ENCODE measurements around the gene PTGIS.

PTGIS gene

DNA sequence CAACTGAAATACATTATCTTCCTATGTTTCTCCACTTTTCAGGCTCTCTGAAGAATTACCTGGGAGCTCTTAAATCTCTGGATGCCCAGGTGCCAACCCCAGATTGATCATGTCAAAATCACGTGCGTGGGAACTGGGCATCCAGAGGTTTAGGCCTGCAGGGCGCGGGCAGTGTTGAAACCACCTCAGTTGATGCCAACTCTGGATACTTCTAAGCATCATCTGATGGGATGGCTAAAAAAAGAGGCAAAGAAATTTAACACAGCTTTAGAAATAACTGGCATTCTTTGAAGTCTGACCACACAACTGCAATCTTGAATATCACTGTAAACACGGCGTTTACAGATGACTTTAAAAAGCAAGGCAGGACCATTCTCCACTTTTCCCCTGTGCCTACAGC lies 41.9 kb downstream of the PTGIS start:
- no peak for DNase-seq

DNA sequence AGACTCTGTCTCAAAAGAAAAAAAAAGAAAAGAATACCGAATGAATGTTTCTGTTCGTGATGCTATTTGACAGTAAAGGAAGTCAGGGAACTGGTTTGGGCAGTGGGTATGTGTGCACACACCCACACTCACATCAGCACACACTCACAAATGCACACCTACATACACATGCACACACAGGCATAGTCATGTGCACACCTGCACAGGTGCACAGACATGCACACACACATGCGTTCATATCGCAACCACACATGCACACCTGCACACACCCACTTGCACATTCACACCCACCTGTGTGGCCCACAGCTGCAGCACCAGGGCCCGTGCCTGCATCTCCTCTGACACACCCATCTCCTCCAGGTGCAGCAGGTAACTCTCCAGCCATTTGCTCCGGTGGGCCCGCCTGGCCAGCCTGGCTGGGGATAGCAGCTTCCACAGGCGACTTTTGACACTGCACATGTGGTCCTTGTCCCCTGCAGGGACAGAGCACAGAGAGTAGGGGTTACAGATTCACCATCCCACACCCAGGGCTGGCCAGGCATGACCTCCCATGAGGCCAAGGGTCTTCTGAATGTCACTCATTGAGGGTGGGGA lies 44.1 kb downstream of the PTGIS start:
- no peak for DNase-seq

DNA sequence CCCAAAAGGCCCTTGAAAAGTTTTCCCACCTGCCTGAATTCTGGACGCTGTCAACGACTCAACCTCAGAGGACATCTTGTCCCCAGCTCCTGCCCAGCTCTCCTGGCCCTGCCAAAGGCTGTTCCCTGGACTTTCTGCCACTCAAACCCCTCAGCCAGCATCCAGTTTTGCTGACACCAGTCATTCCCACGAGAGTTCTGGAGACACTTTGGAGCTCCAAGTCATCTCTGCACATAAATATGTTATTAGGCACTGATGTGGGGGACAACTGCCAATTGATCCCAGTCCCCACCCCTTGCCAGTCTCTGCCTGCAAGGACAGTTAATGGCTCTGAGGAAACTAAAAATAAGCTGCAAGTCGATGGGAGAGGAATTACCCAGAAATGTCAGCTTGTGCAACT lies 46.6 kb downstream of the PTGIS start:
- DNase-seq, result no peak

DNA sequence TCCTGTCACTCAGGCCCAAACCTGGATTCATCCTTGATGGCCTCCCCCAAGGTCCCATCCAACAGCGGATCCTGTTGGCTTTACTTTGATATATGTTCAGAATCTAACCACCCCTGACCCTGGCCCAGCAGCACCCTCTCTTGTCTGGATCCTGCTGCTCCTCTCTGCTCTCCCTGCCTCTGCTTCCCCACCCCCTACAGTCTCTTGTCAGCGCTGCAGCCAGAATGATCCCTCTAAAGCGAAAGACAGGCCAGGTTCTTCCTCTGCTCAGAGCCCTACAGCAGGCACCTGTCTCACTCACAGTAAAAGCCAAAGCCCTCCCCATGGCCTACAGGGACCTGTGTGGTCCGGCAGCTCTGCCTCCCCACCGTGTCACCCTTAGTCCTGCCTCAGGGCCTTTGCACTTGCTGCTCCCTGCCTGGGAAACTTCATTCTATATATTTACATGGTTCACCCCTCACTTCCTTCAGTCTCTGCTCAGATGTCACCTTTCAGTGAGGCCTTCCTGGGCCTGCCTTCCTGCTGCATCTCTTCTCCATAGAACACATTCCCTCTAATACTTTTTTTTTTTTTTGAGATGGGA lies 48.1 kb downstream of the PTGIS start:
- no peak for DNase-seq

DNA sequence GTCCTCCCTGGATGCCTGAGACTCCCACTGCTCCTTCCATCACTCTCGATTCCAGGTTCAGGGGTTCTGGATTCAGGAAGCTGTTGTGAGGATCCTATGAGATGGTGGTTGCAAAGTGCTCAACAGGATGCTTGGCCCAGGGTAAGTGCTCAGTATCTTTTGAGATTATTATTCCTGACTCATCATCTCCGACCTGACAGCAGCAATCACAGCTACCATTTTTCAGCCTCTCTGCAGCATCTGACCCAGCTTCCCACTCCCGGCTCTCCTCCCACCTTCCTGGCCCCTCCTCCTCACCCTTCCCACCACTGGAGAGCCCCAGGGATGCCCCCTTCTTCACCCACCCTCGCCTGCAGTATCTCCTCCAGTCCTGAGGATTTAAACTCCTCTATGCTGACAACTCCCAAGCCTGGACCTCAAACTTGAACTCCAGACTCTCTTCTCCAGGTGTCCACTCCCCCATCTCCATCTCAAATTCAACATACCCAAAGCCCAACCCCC lies 48.7 kb downstream of the PTGIS start:
- DNase-seq, result no peak

DNA sequence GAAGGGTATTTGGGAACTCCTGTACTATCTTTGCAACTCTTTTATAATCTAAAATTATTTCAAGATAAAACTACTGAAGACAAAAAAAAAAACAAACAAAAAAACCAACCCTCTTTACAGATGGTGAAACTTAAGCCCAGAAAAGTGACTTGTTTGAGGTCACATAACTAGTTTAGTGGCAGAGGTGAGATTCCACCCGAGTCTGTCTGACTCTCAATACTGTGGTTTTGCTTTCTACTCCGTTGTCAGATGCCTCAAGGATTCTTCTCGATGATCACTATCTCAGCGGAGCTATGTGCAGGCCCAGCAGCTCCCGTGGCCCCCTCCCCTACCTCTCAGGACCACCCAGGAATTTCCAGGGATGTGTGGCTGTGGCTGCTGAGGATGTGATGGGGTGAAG lies 49.4 kb downstream of the PTGIS start:
- DNase-seq, result no peak

DNA sequence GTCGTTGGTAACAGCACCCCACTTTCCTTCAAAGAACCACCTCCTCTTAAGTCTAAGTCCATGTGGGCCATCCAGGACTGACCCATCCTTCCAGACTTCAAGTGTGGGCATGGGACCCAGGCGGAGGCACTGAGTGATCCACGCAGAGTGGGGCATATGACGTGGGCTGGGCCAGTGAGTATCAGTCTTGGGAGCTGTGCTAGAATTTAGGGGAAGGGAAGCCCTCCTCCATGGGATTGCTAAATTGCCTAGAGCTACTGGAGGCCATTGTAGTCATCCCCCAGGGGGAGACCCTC lies 50.2 kb downstream of the PTGIS start:
- no peak for DNase-seq

DNA sequence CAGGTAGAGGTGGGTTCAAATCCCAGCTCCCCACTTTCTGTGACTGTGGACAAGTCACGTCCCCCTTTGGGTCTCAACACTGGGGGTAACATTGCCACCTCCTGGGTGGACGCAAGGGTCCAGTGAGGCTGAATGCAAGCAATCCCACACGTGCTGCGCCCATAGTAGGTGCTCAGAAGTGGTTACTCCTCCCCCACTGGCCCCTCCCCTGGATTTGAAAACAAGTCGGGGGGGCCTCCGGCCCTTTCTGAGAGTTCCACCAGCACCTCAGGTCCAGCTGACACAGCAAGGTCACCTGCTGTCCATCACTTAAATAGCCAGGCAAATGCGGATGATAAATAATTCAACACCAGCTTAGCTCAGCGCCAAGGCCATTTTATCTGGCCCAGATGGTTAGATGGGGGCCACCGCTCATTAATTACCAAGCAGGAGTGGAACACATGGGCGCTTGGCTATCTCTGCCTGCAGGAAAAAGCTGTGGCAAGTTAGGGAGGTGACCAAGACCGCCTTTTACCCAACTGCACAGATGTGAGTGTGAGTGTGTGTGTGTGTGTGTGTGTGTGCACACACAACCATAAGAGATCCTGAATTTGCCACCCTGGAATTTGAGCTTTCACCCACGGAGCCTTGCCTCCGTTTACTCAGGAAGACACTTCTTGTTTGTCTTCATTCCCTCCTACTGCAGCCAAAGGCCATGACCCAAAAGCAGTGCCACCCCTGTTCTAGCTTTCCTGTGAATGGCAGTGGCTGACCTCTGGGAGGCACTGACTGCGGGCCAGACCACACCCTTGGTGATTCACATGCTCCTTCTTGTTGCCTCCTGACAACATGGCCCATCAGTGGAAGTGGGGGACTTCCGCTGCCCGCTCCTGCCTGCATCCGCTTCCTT lies 50.8 kb downstream of the PTGIS start:
- DNase-seq, result no peak

DNA sequence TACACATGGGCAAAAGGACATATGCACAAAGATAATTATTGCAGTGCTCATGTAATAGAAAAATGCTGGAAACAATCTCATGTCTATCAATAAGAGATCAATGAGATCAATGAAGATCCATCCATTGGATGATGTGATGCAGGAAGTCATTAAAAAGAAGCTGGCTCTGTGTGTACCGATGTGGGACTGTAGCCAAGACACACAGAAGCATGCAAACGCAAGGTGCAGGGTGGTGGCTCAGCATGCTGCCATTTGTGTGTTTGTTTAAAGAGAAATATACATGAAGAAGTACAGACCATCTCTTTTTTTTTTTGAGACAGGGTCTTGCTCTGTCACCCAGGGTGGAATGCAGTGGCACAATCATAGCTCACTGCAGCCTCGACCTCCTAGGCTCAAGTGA lies 52.4 kb downstream of the PTGIS start:
- no peak for DNase-seq

DNA sequence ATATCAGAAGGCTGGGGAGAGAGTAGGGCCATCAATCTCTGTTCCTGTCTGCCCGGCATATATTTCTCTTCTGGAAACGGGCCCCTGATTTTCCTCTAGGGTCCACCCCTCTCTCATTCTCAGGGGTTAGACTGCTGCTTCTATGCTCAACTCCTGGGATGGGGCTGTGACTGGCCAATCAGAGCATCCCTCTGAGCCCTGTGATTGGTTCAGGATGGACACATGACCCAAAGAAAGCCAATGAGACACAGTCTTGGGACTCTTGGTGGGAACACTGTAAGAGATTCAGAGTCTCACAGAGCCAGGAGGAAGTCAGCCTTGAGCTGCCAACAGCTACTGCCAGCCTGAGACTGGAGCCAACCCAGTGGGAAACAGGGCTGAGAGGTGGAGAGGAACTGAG lies 54.4 kb downstream of the PTGIS start:
- DNase-seq, result no peak

DNA sequence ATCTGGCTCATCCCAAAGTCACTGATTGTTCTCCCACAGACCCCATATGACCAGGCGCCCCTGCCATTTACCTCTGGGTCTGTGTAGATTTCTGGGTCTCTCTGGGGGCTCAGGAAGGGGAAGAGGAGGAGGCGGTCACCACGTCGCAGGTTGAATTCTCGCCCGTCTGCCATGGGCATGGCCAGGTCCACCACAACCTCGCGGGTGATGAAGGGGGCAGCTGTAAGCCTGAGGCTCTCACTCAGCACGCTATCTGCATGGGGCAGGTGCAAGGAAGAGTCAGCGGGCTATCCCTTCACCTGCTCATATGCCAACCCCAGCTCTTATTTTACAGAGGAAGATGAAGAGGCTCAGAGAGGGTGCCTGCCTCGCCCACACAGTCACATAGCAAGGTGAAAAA lies 54.9 kb downstream of the PTGIS start:
- no peak for DNase-seq

DNA sequence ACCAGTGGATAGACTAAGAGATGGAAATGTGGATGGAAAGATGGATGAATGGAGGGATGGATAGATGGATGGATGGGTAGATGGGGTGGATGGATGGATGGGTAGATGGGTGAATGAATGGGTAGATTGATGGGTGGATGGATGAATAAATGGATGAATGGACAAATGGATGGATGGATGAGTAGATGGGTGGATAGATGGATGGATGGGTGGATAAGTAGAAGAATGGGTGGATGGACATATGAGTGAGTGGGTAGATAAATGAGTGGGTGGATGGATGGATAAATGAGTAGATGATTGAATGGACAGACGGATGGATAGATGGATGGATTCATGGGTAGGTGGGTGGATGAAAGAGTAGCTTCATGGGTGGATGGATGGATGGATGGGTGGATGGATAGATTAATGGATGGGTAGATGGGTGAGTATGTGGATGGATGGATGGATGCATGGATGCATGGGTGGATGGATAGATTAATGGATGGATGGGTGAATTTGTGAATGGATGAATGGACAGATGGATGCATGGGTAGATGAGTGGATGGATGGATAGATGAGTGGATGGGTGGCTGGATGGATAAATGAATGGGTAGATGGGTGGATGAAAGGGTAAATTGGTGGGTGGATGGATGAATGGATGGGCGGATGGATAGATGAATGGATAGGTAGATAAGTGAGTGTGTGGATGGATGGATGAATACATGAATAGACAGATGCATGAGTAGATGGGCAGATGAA lies 56.0 kb downstream of the PTGIS start:
- no peak for DNase-seq

DNA sequence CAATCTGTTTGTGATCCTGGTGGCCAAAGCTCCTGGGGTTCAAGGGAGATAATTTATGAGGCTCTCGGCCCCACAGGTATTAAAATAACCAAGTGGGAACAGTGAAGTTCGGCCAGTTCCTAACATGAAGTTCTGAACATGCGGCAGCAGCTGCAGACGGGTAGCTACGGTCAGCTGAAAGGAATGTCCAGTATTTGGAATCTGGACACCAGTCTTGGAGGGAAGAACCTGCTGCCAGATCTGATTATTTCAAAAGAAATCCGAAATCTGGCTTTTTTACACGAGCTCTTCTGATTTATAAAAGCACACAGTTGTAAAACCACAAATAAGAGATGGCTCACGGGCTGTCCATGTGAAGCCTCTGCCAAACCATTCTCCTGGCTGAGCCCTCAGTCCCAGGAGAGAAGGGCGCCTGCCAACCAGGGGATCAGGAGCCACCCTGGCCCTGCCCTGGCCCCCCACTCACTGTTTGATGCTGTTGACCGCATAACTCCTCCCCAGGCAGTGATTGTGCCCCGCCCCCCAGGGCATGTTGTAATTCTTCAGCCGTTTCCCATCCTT lies 57.3 kb downstream of the PTGIS start:
- no peak for DNase-seq

DNA sequence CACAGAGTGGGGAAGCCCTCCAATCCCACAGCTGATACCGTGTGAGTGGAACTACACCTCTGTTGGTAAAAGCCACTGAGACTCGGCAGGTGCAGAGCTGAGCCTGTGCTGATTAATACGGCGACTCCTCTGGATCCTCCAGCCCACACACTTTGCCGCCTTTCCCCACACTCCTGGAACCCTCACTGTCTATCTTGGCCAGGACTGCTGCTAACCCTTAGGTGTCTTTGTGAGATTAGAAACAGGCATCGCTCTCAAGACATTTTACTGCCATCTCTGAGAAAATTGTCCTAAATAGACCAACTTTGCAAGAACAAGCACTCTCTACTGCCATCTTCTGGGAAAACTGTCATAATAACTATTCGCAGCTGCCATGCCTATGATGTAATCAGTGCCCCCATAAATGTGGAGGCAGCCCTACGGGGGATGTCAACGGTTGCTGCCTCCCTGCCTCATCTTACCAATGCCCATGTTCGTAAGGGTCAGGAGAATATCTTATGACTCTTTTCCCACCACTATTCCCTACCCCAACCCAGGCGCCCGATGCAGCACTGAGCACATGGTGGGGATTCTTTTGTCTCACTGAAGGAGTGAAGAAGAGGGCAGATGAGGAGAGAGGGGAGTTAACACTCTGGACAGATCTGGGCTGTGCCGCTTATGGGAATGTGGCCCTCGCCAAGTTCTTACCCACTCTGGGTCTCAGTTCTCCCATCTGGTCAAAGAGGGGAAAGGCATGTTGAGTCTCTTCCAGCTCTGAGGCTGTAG lies 59.3 kb downstream of the PTGIS start:
- peak; percentile 85 for DNase-seq

DNA sequence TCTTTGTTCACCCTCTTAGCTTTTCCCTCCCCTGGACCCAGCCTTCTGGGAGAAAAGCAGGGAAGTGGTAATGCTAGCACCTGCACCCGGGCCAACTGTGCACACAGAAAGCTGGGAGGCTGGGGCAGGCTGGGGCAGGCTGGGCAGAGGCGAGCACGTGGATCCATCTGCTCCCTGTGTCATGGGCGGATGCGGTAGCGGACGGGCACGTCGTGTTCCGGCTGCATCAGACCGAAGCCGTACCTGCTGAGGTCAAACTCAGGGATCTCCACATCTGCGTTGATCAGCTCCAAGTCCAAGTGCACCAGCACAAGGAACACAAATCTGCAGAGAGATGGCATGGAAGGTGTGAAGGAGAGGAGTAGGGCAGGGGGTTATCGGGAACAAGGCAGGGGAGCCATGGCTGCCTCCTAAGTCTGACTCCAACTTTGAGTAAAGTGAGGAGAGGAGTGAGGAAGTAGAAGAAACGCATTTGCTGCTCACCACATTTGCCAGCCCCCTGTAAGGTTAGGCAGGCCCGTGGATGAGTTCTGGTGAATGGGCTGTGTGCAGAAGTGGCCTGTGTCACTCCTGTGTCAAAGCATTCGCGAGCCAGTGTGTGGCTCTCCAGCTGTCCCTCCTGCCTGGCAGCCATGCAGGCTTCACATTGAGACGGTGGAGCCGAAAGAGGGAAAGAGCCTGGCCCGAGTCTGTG lies 60.0 kb downstream of the PTGIS start:
- DNase-seq, result no peak

DNA sequence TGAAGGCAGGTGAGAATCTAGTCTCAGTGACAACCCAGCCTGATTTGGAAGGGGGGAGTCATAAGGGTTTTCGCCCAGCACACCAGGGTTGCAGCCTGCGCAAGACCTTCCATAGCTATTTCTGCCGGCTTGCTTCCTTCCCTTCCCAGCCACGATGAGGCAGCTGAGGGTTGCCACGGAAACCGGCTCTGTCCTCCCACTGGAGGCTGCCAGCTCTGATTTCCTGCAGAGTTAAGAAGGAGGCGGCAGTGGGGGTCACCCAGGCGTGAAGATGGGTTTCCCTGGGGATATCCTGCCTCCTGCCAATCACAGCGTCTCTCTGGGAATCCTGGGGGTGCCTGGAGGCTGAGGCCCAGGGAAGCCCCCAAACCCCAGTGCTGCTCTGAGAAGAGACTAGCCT lies 62.4 kb downstream of the PTGIS start:
- DNase-seq, result peak; percentile 82

DNA sequence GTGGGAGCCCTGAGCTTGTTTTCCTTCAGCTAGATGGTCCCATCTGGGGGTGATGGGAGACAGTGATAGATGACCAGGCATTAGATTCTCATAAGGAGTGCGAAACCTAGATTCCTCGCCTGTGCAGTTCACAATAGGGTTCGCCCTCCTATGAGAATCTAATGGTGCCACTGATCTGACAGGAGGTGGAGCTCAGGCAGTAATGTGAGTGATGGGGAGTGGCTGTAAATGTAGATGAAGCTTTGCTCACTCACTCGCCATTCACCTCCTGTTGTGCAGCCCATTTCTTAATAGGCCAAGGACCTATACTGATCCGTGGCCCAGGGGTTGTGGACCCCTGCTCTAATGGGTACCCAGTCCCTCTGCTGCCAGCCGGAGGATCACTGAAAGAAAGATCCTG lies 64.8 kb downstream of the PTGIS start:
- DNase-seq, result no peak

DNA sequence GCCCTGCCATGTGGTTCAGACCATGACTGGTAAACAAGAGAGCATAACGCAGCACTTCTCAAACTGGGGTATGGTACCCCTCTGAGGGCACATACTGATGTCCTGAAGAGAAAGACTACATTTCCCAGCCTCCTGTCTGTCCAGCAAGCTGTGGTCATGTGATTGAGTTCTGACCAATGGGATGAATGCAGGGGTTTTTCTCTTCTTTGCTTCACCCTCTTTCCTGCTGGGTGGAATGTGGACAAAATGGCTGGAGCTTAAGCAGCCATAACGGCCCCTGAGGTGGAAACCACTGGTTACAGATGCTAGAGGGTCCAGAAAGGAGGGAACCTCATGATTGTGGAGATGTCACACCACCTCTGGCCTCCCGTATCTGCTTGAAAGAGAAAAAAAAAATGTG lies 66.0 kb downstream of the PTGIS start:
- no peak for DNase-seq

DNA sequence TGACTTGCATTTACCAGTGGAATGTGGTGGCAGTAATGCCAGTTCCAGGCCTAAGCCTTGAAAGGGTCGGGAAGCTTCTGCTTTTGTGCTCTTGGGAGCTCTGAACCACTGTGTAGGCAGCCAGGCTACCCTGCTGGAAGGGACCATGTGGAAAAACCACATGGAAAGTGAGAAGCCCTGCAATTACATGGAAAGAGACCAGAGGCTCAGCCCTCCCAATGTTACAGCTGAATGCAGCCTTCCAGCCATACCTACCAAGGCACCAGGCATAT lies 70.6 kb downstream of the PTGIS start:
- DNase-seq, result no peak

DNA sequence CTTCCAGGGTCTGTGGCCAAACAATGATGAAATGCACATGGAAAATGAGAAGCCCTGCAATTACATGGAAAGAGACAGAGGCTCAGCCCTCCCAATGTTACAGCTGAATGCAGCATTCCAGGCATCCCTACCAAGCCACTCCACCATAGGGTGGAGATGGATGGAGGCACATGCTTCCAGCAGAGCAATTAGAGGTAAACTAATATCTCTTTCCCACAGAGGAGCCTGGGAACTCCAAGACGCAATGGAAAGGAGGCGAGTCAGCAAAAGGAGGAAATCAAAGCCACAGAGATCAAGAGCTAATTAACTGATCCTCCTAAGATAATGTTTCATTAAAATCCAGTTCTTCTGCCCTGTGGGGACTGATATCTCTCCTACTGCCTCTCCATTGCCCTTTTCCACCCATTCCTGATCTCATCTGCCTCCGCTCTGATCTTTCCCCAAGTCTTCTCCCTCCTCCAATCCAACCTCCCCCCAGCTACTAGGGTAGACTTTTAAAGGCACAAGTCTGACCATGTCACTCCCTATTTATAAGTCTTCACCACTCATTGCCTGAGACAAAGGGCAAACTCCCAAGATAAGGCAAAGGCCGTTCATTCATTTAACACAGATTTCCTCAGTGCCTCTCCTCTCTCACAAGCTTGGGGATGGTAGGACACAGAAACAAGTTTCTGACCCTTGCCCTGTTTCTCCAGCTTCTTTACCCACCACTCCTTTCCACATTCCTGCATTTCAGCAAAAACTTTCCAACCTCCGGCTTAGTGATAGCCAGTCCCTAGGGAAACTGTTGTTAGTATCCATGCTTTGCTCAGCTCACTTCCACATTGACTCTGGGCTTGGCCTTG lies 71.2 kb downstream of the PTGIS start:
- DNase-seq, result no peak

DNA sequence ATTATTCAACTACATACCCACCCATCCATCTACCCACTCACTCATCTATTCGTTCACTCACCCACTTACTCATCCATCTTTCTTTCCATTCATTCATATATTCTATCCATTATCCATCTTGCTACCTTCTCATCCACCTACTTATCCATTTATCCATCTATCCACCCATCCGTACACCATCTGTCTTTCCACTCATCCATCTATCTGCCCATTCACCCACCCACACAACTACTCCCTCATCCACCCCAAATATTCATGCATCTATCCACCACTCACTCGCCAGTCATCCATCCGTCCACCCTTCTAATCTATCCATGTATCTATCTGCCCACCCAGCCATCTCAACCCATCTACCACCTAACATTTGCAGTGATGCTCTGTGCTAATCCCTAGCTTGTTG lies 71.9 kb downstream of the PTGIS start:
- no peak for DNase-seq
